CD4-positive, alpha-beta memory T cell (primary cell): ENCODE measurements around the gene CTTNBP2. TPM values are rescaled to one million over a fixed set of nuclear protein-coding genes. Genes with fewer than 3 reads are reported as not detected.

ENCODE experiments used
- CTCF ChIA-PET: fragments of 350-600 bp; sonication (Branson Sonifier 250); formaldehyde crosslinking; loops from one replicate; lab custom pipeline; 2021; ENCODE audit warnings: inconsistent platforms; ENCODE audit not compliant: partially characterized antibody; lab: Charles Lee
- POLR2A ChIA-PET: fragments of 350-600 bp; sonication (Branson Sonifier 250); formaldehyde crosslinking; loops from one replicate; lab custom pipeline; 2021; ENCODE audit not compliant: partially characterized antibody; lab: Charles Lee
- DNase-seq, 5 donors: peaks; one replicate each; pipeline versions ENCODE4 v3.0.0 to v3.0.0-alpha.2; 2020 to 2022; ENCODE audit warnings: mixed read lengths in 1 of 5
- H3K27ac ChIP-seq: one replicate; pipeline ENCODE4 v1.7.0; 2013; ENCODE audit warnings: low read depth, low read length
- H3K27me3 ChIP-seq: 2 replicates; pipeline ENCODE4 v1.7.0; 2013; ENCODE audit warnings: mild to moderate bottlenecking, low read length, moderate library complexity; ENCODE audit not compliant: insufficient read depth
- H3K36me3 ChIP-seq: 2 replicates; pipeline ENCODE4 v1.7.0; 2013; ENCODE audit warnings: mild to moderate bottlenecking, low read length, moderate library complexity; ENCODE audit not compliant: insufficient read depth
- H3K4me1 ChIP-seq: 2 replicates; pipeline ENCODE4 v1.7.0; 2013; ENCODE audit warnings: mild to moderate bottlenecking, low read length, moderate library complexity; ENCODE audit not compliant: insufficient read depth
- H3K4me3 ChIP-seq, 2 donors: one replicate each; pipeline ENCODE4 v1.7.0; 2013; ENCODE audit warnings: low read length in 2 of 2, mild to moderate bottlenecking in 1 of 2
- H3K9me3 ChIP-seq, 2 donors: one replicate each; pipeline ENCODE4 v1.7.0; 2013; ENCODE audit warnings: low read length in 2 of 2, control low read depth in 1 of 2; ENCODE audit not compliant: control insufficient read depth in 1 of 2
- H3K27ac Mint-ChIP-seq, 7 donors: one replicate each; pipeline ENCODE4 v1.8.0; 2020 to 2021; ENCODE audit warnings: mixed read lengths in 7 of 7, mild to moderate bottlenecking in 6 of 7, inconsistent platforms in 3 of 7, moderate library complexity in 3 of 7
- H3K27me3 Mint-ChIP-seq, 2 donors: one replicate each; pipeline ENCODE4 v1.8.0; 2020 to 2021; ENCODE audit warnings: mixed read lengths in 2 of 2
- H3K36me3 Mint-ChIP-seq, 2 donors: one replicate each; pipeline ENCODE4 v1.8.0; 2020 to 2021; ENCODE audit warnings: mixed read lengths in 2 of 2, inconsistent platforms in 1 of 2, mild to moderate bottlenecking in 1 of 2
- H3K4me1 Mint-ChIP-seq, 4 donors: one replicate each; pipeline ENCODE4 v1.8.0; 2020 to 2021; ENCODE audit warnings: mixed read lengths in 4 of 4, mild to moderate bottlenecking in 1 of 4
- H3K4me3 Mint-ChIP-seq, 8 donors: one replicate each; pipeline ENCODE4 v1.8.0; 2020 to 2021; ENCODE audit warnings: mixed read lengths in 8 of 8, mild to moderate bottlenecking in 7 of 8, moderate library complexity in 6 of 8, inconsistent platforms in 3 of 8
- H3K9me3 Mint-ChIP-seq, 8 donors: one replicate each; pipeline ENCODE4 v1.8.0; 2020 to 2021; ENCODE audit warnings: mixed read lengths in 8 of 8, mild to moderate bottlenecking in 5 of 8, inconsistent platforms in 3 of 8, moderate library complexity in 1 of 8
- intact Hi-C: fragments of 100-400 bp; cut with micrococcal nuclease; formaldehyde crosslinking; loops from one replicate; pipeline ENCODE4 v1.15.1; 2023
- polyA plus RNA-seq, 2 donors: library from polyadenylated mRNA; unstranded; fragments of 300-500 nt; fragmentation: Illumina TruSeq; gene quantifications; one replicate each; pipeline ENCODE4 v1.2.3, GENCODE V29; 2021
- total RNA-seq, 2 experiments: library from RNA; stranded (reverse); gene quantifications; one replicate each; pipeline ENCODE4 v1.2.3, GENCODE V29; 2021

Gene CTTNBP2
- total and polyA plus RNA-seq, 4 experiments from 2014 or later = not detected

GRCh38 chr7:117790251-117790650 is 83.0 kb downstream of the CTTNBP2 start:
- intact Hi-C loops = no loop called here
- H3K27ac ChIP-seq = no peak overlapping the region
- CTCF ChIA-PET = no interaction called here
- no peaks in the 10 kb centered on the region for H3K27me3 Mint-ChIP-seq
- no peaks in the 10 kb centered on the region for H3K4me1 ChIP-seq
- no peaks in the 10 kb centered on the region for H3K36me3 ChIP-seq
- H3K4me3 Mint-ChIP-seq = no peak overlapping the region
- H3K27ac Mint-ChIP-seq = no peak overlapping the region
- peaks cover 0 to 3% (median 0%) of the 10 kb centered on the region in 8 donors for H3K9me3 Mint-ChIP-seq
- POLR2A ChIA-PET = no interaction called here
- H3K4me3 ChIP-seq = no peak overlapping the region
- H3K4me1 Mint-ChIP-seq = peaks cover 0 to 6% (median 2%) of the 10 kb centered on the region in 4 donors
- H3K9me3 ChIP-seq = no peaks in the 10 kb centered on the region
- DNase-seq = no peak
- no peaks in the 10 kb centered on the region for H3K36me3 Mint-ChIP-seq
- H3K27me3 ChIP-seq = no peaks in the 10 kb centered on the region

GRCh38 chr7:117785431-117785830 is 87.8 kb downstream of the CTTNBP2 start:
- Mint-ChIP-seq H3K9me3 (peaks cover 0 to 3% (median 0%) of the 10 kb centered on the region in 8 donors), H3K27me3 (peaks cover 2% of the 10 kb centered on the region in 2 donors), H3K27ac (no peak overlapping the region), H3K36me3 (no peaks in the 10 kb centered on the region), H3K4me1 (no peaks in the 10 kb centered on the region), H3K4me3 (no peak overlapping the region)
- H3K27ac ChIP-seq = no peak overlapping the region
- no peak overlapping the region for H3K4me3 ChIP-seq
- CTCF ChIA-PET = no interaction called here
- no peak for DNase-seq
- POLR2A ChIA-PET = no interaction called here
- H3K27me3 ChIP-seq = no peaks in the 10 kb centered on the region
- no peaks in the 10 kb centered on the region for H3K4me1 ChIP-seq
- intact Hi-C loops = no loop called here
- no peaks in the 10 kb centered on the region for H3K36me3 ChIP-seq
- no peaks in the 10 kb centered on the region for H3K9me3 ChIP-seq

GRCh38 chr7:117784315-117784714 is 88.9 kb downstream of the CTTNBP2 start:
- H3K9me3 Mint-ChIP-seq = peaks cover 0 to 3% (median 0%) of the 10 kb centered on the region in 8 donors
- Histone ChIP-seq H3K36me3 (no peaks in the 10 kb centered on the region), H3K4me1 (no peaks in the 10 kb centered on the region), H3K27me3 (no peaks in the 10 kb centered on the region), H3K27ac (no peak overlapping the region), H3K4me3 (no peak overlapping the region), H3K9me3 (no peaks in the 10 kb centered on the region)
- no peak for DNase-seq
- no peaks in the 10 kb centered on the region for H3K36me3 Mint-ChIP-seq
- H3K27me3 Mint-ChIP-seq = peaks cover 2% of the 10 kb centered on the region in 2 donors
- H3K4me1 Mint-ChIP-seq = no peaks in the 10 kb centered on the region
- ChIA-PET CTCF (no interaction called here), POLR2A (no interaction called here)
- no peak overlapping the region for H3K27ac Mint-ChIP-seq
- no peak overlapping the region for H3K4me3 Mint-ChIP-seq
- intact Hi-C loops = no loop called here

GRCh38 chr7:117782761-117783160 is 90.5 kb downstream of the CTTNBP2 start:
- CTCF ChIA-PET = no interaction called here
- Mint-ChIP-seq H3K27me3 (peaks cover 2% of the 10 kb centered on the region in 2 donors), H3K9me3 (peaks cover 0 to 3% (median 0%) of the 10 kb centered on the region in 8 donors), H3K4me1 (no peaks in the 10 kb centered on the region), H3K4me3 (no peak overlapping the region), H3K36me3 (no peaks in the 10 kb centered on the region), H3K27ac (no peak overlapping the region)
- POLR2A ChIA-PET = no interaction called here
- intact Hi-C loops = no loop called here
- Histone ChIP-seq H3K9me3 (no peaks in the 10 kb centered on the region), H3K27ac (no peak overlapping the region), H3K4me3 (no peak overlapping the region), H3K4me1 (no peaks in the 10 kb centered on the region), H3K27me3 (no peaks in the 10 kb centered on the region), H3K36me3 (no peaks in the 10 kb centered on the region)
- no peak for DNase-seq

GRCh38 chr7:117781707-117782106 is 91.5 kb downstream of the CTTNBP2 start:
- Histone ChIP-seq H3K4me3 (no peak overlapping the region), H3K27ac (no peak overlapping the region), H3K4me1 (no peaks in the 10 kb centered on the region), H3K27me3 (no peaks in the 10 kb centered on the region), H3K9me3 (no peaks in the 10 kb centered on the region), H3K36me3 (no peaks in the 10 kb centered on the region)
- H3K4me3 Mint-ChIP-seq = no peak overlapping the region
- ChIA-PET POLR2A (no interaction called here), CTCF (no interaction called here)
- H3K9me3 Mint-ChIP-seq = peaks cover 0 to 3% (median 0%) of the 10 kb centered on the region in 8 donors
- DNase-seq = no peak
- intact Hi-C loops = no loop called here
- H3K27me3 Mint-ChIP-seq = peaks cover 2% of the 10 kb centered on the region in 2 donors
- H3K4me1 Mint-ChIP-seq = no peaks in the 10 kb centered on the region
- no peaks in the 10 kb centered on the region for H3K36me3 Mint-ChIP-seq
- H3K27ac Mint-ChIP-seq = no peak overlapping the region

GRCh38 chr7:117780832-117781231 is 92.4 kb downstream of the CTTNBP2 start:
- CTCF ChIA-PET = no interaction called here
- Mint-ChIP-seq H3K36me3 (no peaks in the 10 kb centered on the region), H3K9me3 (no peaks in the 10 kb centered on the region), H3K27ac (no peak overlapping the region), H3K27me3 (peaks cover 2 to 6% of the 10 kb centered on the region in 2 donors), H3K4me1 (no peaks in the 10 kb centered on the region), H3K4me3 (no peak overlapping the region)
- Histone ChIP-seq H3K4me3 (no peak overlapping the region), H3K27me3 (no peaks in the 10 kb centered on the region), H3K9me3 (no peaks in the 10 kb centered on the region), H3K27ac (no peak overlapping the region), H3K4me1 (no peaks in the 10 kb centered on the region), H3K36me3 (no peaks in the 10 kb centered on the region)
- no peak for DNase-seq
- POLR2A ChIA-PET = no interaction called here
- intact Hi-C loops = no loop called here

- H3K27ac ChIP-seq = no peak overlapping the region
- H3K4me3 ChIP-seq = no peak overlapping the region
- Mint-ChIP-seq H3K36me3 (no peaks in the 10 kb centered on the region), H3K27me3 (peaks cover 0 to 4% of the 10 kb centered on the region in 2 donors), H3K4me3 (no peak overlapping the region), H3K27ac (no peak overlapping the region), H3K4me1 (peaks cover 0 to 6% (median 0%) of the 10 kb centered on the region in 4 donors), H3K9me3 (peaks cover 0 to 1% (median 0%) of the 10 kb centered on the region in 8 donors)
- no peaks in the 10 kb centered on the region for H3K36me3 ChIP-seq
- intact Hi-C loops = no loop called here
- no peaks in the 10 kb centered on the region for H3K4me1 ChIP-seq
- no peaks in the 10 kb centered on the region for H3K27me3 ChIP-seq
- ChIA-PET POLR2A (no interaction called here), CTCF (no interaction called here)
- H3K9me3 ChIP-seq = no peaks in the 10 kb centered on the region
- DNase-seq = no peak
Measured at GRCh38 chr7:117777335-117778142, 95.7 kb downstream of the CTTNBP2 start.
